ENCODE results near the gene TMEM119. TPM values are rescaled to one million over a fixed set of nuclear protein-coding genes. Genes with fewer than 3 reads are reported as not detected.

TMEM119 gene
- total RNA-seq, 5 donors from 2014 or later (not counting 1 experiment from before 2014, with no cell fraction given), result 0.13 to 3.9 (median 0.98) TPM

GRCh38 chr12:108599948-108600701, 2.2 kb upstream of the TMEM119 start:
- no peaks in the 10 kb centered on the region for H3K4me1 ChIP-seq (ENCODE audit: control insufficient read depth in 1 of 2, extremely low read depth in 1 of 2, insufficient read depth in 2 of 2, low read length in 2 of 2)
- CTCF ChIA-PET, result interaction anchor here in 1 of 2 donors (0.5 kb wide), 1 partner anchor 250 kb away, joined by 3 read pairs; no protein-coding TSS in a partner anchor
- WGBS (ENCODE audit: insufficient coverage), result 78% methylated on average over 8 of the region's 10 CpGs
- peaks cover 0 to 5% of the 10 kb centered on the region in 2 experiments for H3K27me3 ChIP-seq (replicated peaks in 1 of 2; ENCODE audit: control insufficient read depth in 2 of 2, extremely low read depth in 1 of 2, insufficient read depth in 2 of 2, low read length in 1 of 2)
- H3K36me3 ChIP-seq (ENCODE audit: control insufficient read depth in 2 of 2, extremely low read depth in 1 of 2, insufficient read depth in 1 of 2, low read length in 1 of 2), result no peaks in the 10 kb centered on the region
- Mint-ChIP-seq H3K4me3 (no peak overlapping the region), H3K36me3 (no peaks in the 10 kb centered on the region), H3K4me1 (no peaks in the 10 kb centered on the region), H3K27me3 (no peaks in the 10 kb centered on the region), H3K9me3 (no peaks in the 10 kb centered on the region), H3K27ac (no peak overlapping the region)
- no peak overlapping the region for H3K27ac ChIP-seq (ENCODE audit: low read length)
- POLR2A ChIA-PET, result interaction anchor here in 1 of 2 donors (0.7 kb wide), 1 partner anchor 45 kb away, joined by 3 read pairs; no protein-coding TSS in a partner anchor
- DNase-seq (no peak), ATAC-seq (replicated peaks in 1 of 4) (no peak)
- no peaks in the 10 kb centered on the region for H3K9me3 ChIP-seq
- no peak overlapping the region for H3K4me3 ChIP-seq (ENCODE audit: control insufficient read depth in 1 of 2, extremely low read depth in 1 of 2, low read length in 1 of 2)

- no peaks in the 10 kb centered on the region for H3K36me3 Mint-ChIP-seq
- Histone ChIP-seq H3K9me3 (no peaks in the 10 kb centered on the region), H3K36me3 (ENCODE audit: control insufficient read depth in 2 of 2, extremely low read depth in 1 of 2, insufficient read depth in 1 of 2, low read length in 1 of 2) (no peaks in the 10 kb centered on the region), H3K4me3 (ENCODE audit: control insufficient read depth in 1 of 2, extremely low read depth in 1 of 2, low read length in 1 of 2) (no peak overlapping the region), H3K4me1 (ENCODE audit: control insufficient read depth in 1 of 2, extremely low read depth in 1 of 2, insufficient read depth in 2 of 2, low read length in 2 of 2) (no peaks in the 10 kb centered on the region), H3K27me3 (replicated peaks in 1 of 2; ENCODE audit: control insufficient read depth in 2 of 2, extremely low read depth in 1 of 2, insufficient read depth in 2 of 2, low read length in 1 of 2) (peaks cover 0 to 5% of the 10 kb centered on the region in 2 experiments), H3K27ac (ENCODE audit: low read length) (no peak overlapping the region)
- H3K4me1 Mint-ChIP-seq, result no peaks in the 10 kb centered on the region
- no peaks in the 10 kb centered on the region for H3K27me3 Mint-ChIP-seq
- H3K9me3 Mint-ChIP-seq, result no peaks in the 10 kb centered on the region
- WGBS (ENCODE audit: insufficient coverage), result 74% methylated on average over 3 of the region's 6 CpGs
- CTCF ChIA-PET, result no interaction called here
- DNase-seq (no peak), ATAC-seq (replicated peaks in 1 of 4) (no peak)
- H3K4me3 Mint-ChIP-seq, result no peak overlapping the region
- no peak overlapping the region for H3K27ac Mint-ChIP-seq
- POLR2A ChIA-PET, result no interaction called here
Measured at GRCh38 chr12:108599541-108599940, 1.7 kb upstream of the TMEM119 start.

GRCh38 chr12:108598553-108599250, 818 bp upstream of the TMEM119 start:
- ChIA-PET CTCF (no interaction called here), POLR2A (no interaction called here)
- H3K27me3 Mint-ChIP-seq, result no peaks in the 10 kb centered on the region
- H3K27me3 ChIP-seq (replicated peaks in 1 of 2; ENCODE audit: control insufficient read depth in 2 of 2, extremely low read depth in 1 of 2, insufficient read depth in 2 of 2, low read length in 1 of 2), result peaks cover 0 to 5% of the 10 kb centered on the region in 2 experiments
- no peaks in the 10 kb centered on the region for H3K36me3 Mint-ChIP-seq
- no peak for DNase-seq
- no peak overlapping the region for H3K27ac ChIP-seq (ENCODE audit: low read length)
- no peaks in the 10 kb centered on the region for H3K4me1 ChIP-seq (ENCODE audit: control insufficient read depth in 1 of 2, extremely low read depth in 1 of 2, insufficient read depth in 2 of 2, low read length in 2 of 2)
- H3K27ac Mint-ChIP-seq, result no peak overlapping the region
- H3K4me3 ChIP-seq (ENCODE audit: control insufficient read depth in 1 of 2, extremely low read depth in 1 of 2, low read length in 1 of 2), result no peak overlapping the region
- ATAC-seq (replicated peaks in 1 of 4), result no peak
- no peak overlapping the region for H3K4me3 Mint-ChIP-seq
- no peaks in the 10 kb centered on the region for H3K36me3 ChIP-seq (ENCODE audit: control insufficient read depth in 2 of 2, extremely low read depth in 1 of 2, insufficient read depth in 1 of 2, low read length in 1 of 2)
- no peaks in the 10 kb centered on the region for H3K9me3 ChIP-seq
- no peaks in the 10 kb centered on the region for H3K4me1 Mint-ChIP-seq
- 97% methylated on average over 9 of the region's 11 CpGs for WGBS (ENCODE audit: insufficient coverage)
- H3K9me3 Mint-ChIP-seq, result no peaks in the 10 kb centered on the region

- Histone ChIP-seq H3K27me3 (replicated peaks in 1 of 2; ENCODE audit: control insufficient read depth in 2 of 2, extremely low read depth in 1 of 2, insufficient read depth in 2 of 2, low read length in 1 of 2) (no peaks in the 10 kb centered on the region), H3K27ac (ENCODE audit: low read length) (no peak overlapping the region), H3K4me1 (ENCODE audit: control insufficient read depth in 1 of 2, extremely low read depth in 1 of 2, insufficient read depth in 2 of 2, low read length in 2 of 2) (no peaks in the 10 kb centered on the region), H3K9me3 (no peaks in the 10 kb centered on the region), H3K4me3 (ENCODE audit: control insufficient read depth in 1 of 2, extremely low read depth in 1 of 2, low read length in 1 of 2) (no peak overlapping the region), H3K36me3 (ENCODE audit: control insufficient read depth in 2 of 2, extremely low read depth in 1 of 2, insufficient read depth in 1 of 2, low read length in 1 of 2) (no peaks in the 10 kb centered on the region)
- Mint-ChIP-seq H3K4me3 (no peak overlapping the region), H3K27ac (no peak overlapping the region), H3K36me3 (no peaks in the 10 kb centered on the region), H3K4me1 (no peaks in the 10 kb centered on the region), H3K9me3 (no peaks in the 10 kb centered on the region), H3K27me3 (no peaks in the 10 kb centered on the region)
- no peak for DNase-seq
- 87% methylated on average over 6 of the region's 10 CpGs for WGBS (ENCODE audit: insufficient coverage)
- ATAC-seq (replicated peaks in 1 of 4), result no peak
- ChIA-PET POLR2A (no interaction called here), CTCF (no interaction called here)
Measured at GRCh38 chr12:108596854-108597558, 878 bp downstream of the TMEM119 start.

GRCh38 chr12:108595711-108596647, 1.9 kb downstream of the TMEM119 start:
- Histone ChIP-seq H3K4me1 (ENCODE audit: control insufficient read depth in 1 of 2, extremely low read depth in 1 of 2, insufficient read depth in 2 of 2, low read length in 2 of 2) (no peaks in the 10 kb centered on the region), H3K9me3 (no peaks in the 10 kb centered on the region), H3K36me3 (ENCODE audit: control insufficient read depth in 2 of 2, extremely low read depth in 1 of 2, insufficient read depth in 1 of 2, low read length in 1 of 2) (no peaks in the 10 kb centered on the region), H3K4me3 (ENCODE audit: control insufficient read depth in 1 of 2, extremely low read depth in 1 of 2, low read length in 1 of 2) (no peak overlapping the region), H3K27me3 (replicated peaks in 1 of 2; ENCODE audit: control insufficient read depth in 2 of 2, extremely low read depth in 1 of 2, insufficient read depth in 2 of 2, low read length in 1 of 2) (no peaks in the 10 kb centered on the region), H3K27ac (ENCODE audit: low read length) (no peak overlapping the region)
- ATAC-seq (replicated peaks in 1 of 4) (no peak), DNase-seq (no peak)
- Mint-ChIP-seq H3K27me3 (no peaks in the 10 kb centered on the region), H3K4me3 (no peak overlapping the region), H3K36me3 (no peaks in the 10 kb centered on the region), H3K4me1 (no peaks in the 10 kb centered on the region), H3K9me3 (no peaks in the 10 kb centered on the region), H3K27ac (no peak overlapping the region)
- CTCF ChIA-PET, result interaction anchor here in 1 of 2 donors (0.6 kb wide), 1 partner anchor 45 kb away, joined by 3 read pairs; no protein-coding TSS in a partner anchor
- 78% methylated on average over 12 of the region's 17 CpGs for WGBS (ENCODE audit: insufficient coverage)
- POLR2A ChIA-PET, result interaction anchor here in 1 of 2 donors (0.6 kb wide), 1 partner anchor 28 kb away, joined by 4 read pairs; no protein-coding TSS in a partner anchor

All from T-cell (primary cell).